Progenitor cell of endocrine pancreas (in vitro differentiated cells): Measurements from ENCODE around the gene NKD1. TPM values are rescaled to one million over a fixed set of nuclear protein-coding genes. Genes with fewer than 3 reads are reported as not detected.

Experiments
- DNase-seq: peaks from one replicate; pipeline ENCODE4 v3.0.0; 2021; ENCODE audit warnings: low spot score; ENCODE audit not compliant: unreplicated experiment
- H3K27ac Mint-ChIP-seq: 2 replicates; pipeline ENCODE4 v1.8.0; 2021; ENCODE audit warnings: mild to moderate bottlenecking, moderate library complexity, mixed read lengths
- H3K27me3 Mint-ChIP-seq: 2 replicates; pipeline ENCODE4 v1.8.0; 2021; ENCODE audit warnings: mixed read lengths
- H3K36me3 Mint-ChIP-seq: 2 replicates; pipeline ENCODE4 v1.8.0; 2022; ENCODE audit warnings: mixed read lengths; ENCODE audit not compliant: insufficient read depth
- H3K4me1 Mint-ChIP-seq: 2 replicates; pipeline ENCODE4 v1.8.0; 2021; ENCODE audit warnings: low read depth, mixed read lengths
- H3K4me3 Mint-ChIP-seq: 2 replicates; pipeline ENCODE4 v1.8.0; 2021; ENCODE audit warnings: low read depth, mild to moderate bottlenecking, moderate library complexity, mixed read lengths
- H3K9me3 Mint-ChIP-seq: 2 replicates; pipeline ENCODE4 v1.8.0; 2021; ENCODE audit warnings: low read depth, mixed read lengths
- CTCF ChIP-seq: fragments of 200-600 bp; sonication (generic); IDR thresholded peaks from one replicate; pipeline ENCODE4 v1.5.0; 2021; ENCODE audit warnings: antibody characterized with exemption, mild to moderate bottlenecking; ENCODE audit not compliant: unreplicated experiment
- total RNA-seq: library from RNA; stranded (reverse); gene quantifications from 2 replicates; pipeline ENCODE4 v1.2.1, GENCODE V29; 2021

NKD1 gene
- total RNA-seq, 1 donor from 2014 or later = 3.0 TPM

DNA sequence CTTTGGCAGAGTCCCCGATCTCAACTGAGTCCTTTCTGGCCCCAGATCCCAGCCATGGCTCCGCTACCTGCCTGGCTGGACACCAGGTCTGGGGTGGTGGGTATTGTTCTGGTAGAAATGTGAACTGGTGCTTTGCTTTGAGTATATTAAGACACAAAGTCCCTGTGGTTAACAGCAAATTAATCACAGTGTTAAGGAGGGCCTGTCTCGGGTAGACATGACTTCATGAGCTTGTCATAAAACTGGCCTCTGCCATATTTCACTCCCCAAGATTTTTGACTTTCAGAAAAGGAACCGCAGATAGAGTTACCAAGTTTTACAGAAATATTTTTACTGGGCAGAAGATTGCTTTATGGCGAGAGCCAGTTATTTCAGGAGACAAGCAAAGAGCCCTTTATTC is 19.5 kb downstream of the NKD1 start:
- Mint-ChIP-seq H3K4me3 (no peak overlapping the region), H3K27me3 (no peaks in the 10 kb centered on the region), H3K36me3 (no peaks in the 10 kb centered on the region), H3K4me1 (no peaks in the 10 kb centered on the region), H3K9me3 (no peaks in the 10 kb centered on the region), H3K27ac (no peak overlapping the region)
- DNase-seq = no peak
- no peak for TF ChIP-seq CTCF

GRCh38 chr16:50568187-50568815 is 20.1 kb downstream of the NKD1 start:
- H3K4me3 Mint-ChIP-seq = no peak overlapping the region

GRCh38 chr16:50570354-50570753 is 22.2 kb downstream of the NKD1 start:
- no peak overlapping the region for H3K27ac Mint-ChIP-seq
- H3K27me3 Mint-ChIP-seq = no peaks in the 10 kb centered on the region
- no peak for TF ChIP-seq CTCF
- DNase-seq = no peak
- no peak overlapping the region for H3K4me3 Mint-ChIP-seq
- H3K36me3 Mint-ChIP-seq = no peaks in the 10 kb centered on the region
- no peaks in the 10 kb centered on the region for H3K9me3 Mint-ChIP-seq
- no peaks in the 10 kb centered on the region for H3K4me1 Mint-ChIP-seq

More at GRCh38 chr16:50568187-50568815, 20.1 kb downstream of the NKD1 start:
- no peaks in the 10 kb centered on the region for H3K36me3 Mint-ChIP-seq
- DNase-seq = no peak
- no peak for TF ChIP-seq CTCF
- no peaks in the 10 kb centered on the region for H3K27me3 Mint-ChIP-seq
- H3K27ac Mint-ChIP-seq = no peak overlapping the region
- H3K9me3 Mint-ChIP-seq = no peaks in the 10 kb centered on the region
- H3K4me1 Mint-ChIP-seq = no peaks in the 10 kb centered on the region

DNA sequence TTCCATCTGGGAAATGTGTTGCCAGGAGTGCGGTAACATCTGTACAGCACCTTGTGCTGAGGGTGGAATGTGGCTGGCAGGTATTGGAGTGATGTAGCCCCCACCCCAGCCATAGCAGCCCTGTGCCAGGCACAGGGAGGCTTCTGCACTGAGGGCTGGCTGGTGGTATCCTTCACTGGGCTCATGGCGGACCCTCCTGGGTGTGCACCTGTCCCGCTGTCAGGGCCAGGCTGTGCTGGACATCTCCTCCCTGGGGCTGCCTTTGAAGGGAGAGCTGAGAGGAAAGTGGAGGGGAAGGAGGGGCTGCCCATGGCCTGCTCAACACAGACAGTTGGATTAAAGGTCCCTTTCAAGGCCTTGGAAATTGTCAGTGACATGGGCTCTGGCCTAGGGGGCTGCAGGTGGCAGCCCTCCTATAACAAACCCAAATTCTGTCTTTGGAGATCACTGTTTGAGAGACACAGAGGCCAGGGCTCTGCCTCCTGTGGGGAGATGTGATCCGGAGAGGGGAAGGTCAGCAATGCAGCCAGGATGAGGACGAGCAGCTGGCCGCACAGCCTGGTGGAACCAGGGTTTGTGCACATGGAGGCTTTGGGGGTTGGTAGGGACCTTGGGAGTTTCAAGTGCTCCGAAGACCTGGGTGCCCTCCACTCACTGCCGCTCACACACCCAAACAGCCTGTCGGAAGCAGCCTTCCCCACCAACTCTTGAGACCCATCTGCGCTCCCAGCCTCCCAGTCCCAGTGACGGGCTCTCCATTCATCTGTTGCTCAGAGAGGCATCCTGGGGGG is 22.8 kb downstream of the NKD1 start:
- DNase-seq = no peak
- Mint-ChIP-seq H3K36me3 (no peaks in the 10 kb centered on the region), H3K27me3 (no peaks in the 10 kb centered on the region), H3K4me1 (no peaks in the 10 kb centered on the region), H3K27ac (no peak overlapping the region), H3K4me3 (no peak overlapping the region), H3K9me3 (no peaks in the 10 kb centered on the region)
- TF ChIP-seq CTCF = no peak

GRCh38 chr16:50571786-50572185 is 23.6 kb downstream of the NKD1 start:
- no peak for DNase-seq
- TF ChIP-seq CTCF = no peak
- no peaks in the 10 kb centered on the region for H3K4me1 Mint-ChIP-seq
- no peaks in the 10 kb centered on the region for H3K9me3 Mint-ChIP-seq
- no peak overlapping the region for H3K27ac Mint-ChIP-seq
- H3K27me3 Mint-ChIP-seq = no peaks in the 10 kb centered on the region
- no peaks in the 10 kb centered on the region for H3K36me3 Mint-ChIP-seq
- no peak overlapping the region for H3K4me3 Mint-ChIP-seq
